ENCODE data around the gene HPS4.

Gene HPS4

GRCh38 chr22:26524870-26525269 lies 41.3 kb upstream of the HPS4 start:
- no peaks in the 10 kb centered on the region for H3K4me1 ChIP-seq (ENCODE audit: insufficient read depth, low read length)
- H3K79me2 ChIP-seq (ENCODE audit: insufficient read depth, low read length) = no peaks in the 10 kb centered on the region
- no peak overlapping the region for H2AFZ ChIP-seq (ENCODE audit: low read depth, low read length)
- TF ChIP-seq CTCF (IDR thresholded peaks at IDR 0.05; ENCODE audit: borderline replicate concordance, extremely low read depth, low read length, poor library complexity, severe bottlenecking) (no peak), EZH2 (IDR thresholded peaks at IDR 0.05; ENCODE audit: borderline replicate concordance, low read depth, low read length, severe bottlenecking) (no peak)
- no peaks in the 10 kb centered on the region for H4K20me1 ChIP-seq (ENCODE audit: insufficient read depth, low read length)
- H3K27me3 ChIP-seq (ENCODE audit: insufficient read depth, low read length, poor library complexity) = no peaks in the 10 kb centered on the region
- no peak overlapping the region for H3K27ac ChIP-seq (ENCODE audit: low read length)
- no peak for DNase-seq
- H3K36me3 ChIP-seq (ENCODE audit: insufficient read depth, low read length) = peaks cover 13% of the 10 kb centered on the region
- no peak overlapping the region for H3K4me2 ChIP-seq (ENCODE audit: insufficient read depth, low read length)
- H3K4me3 ChIP-seq (ENCODE audit: low read depth in 1 of 2, low read length in 2 of 2) = no peak overlapping the region
- no peak overlapping the region for H3K9ac ChIP-seq (ENCODE audit: low read depth, low read length)
- H3K9me3 ChIP-seq (ENCODE audit: insufficient read depth, low read length, severe bottlenecking) = no peaks in the 10 kb centered on the region
- no peak for ATAC-seq (ENCODE audit: insufficient read depth, low read depth)

DNA sequence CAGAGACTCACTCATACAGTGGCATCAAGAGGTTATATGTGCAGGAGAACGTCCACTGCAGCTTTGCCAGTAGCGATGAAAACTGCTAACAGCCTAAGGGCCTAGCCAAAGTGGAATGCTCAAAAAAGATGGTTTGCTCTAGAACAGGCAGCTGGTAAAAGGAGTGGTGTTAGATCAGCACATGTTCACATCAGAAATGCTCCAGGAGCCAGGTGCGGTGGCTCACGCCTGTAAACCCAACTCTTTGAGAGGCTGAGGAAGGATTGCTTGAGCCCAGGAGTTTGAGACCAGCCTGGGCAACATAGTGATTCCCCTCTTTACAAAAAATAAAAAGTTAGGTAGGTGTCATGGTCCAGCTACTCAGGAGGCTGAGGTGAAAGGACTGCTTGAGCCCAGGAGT lies 39.0 kb upstream of the HPS4 start:
- ATAC-seq (ENCODE audit: insufficient read depth, low read depth) (no peak), DNase-seq (no peak)
- Histone ChIP-seq H3K4me1 (ENCODE audit: insufficient read depth, low read length) (peaks cover 6% of the 10 kb centered on the region; the same call in 1 of the 2 replicates), H3K4me2 (ENCODE audit: insufficient read depth, low read length) (no peak overlapping the region), H3K9ac (ENCODE audit: low read depth, low read length) (no peak overlapping the region), H3K36me3 (ENCODE audit: insufficient read depth, low read length) (peaks cover 2% of the 10 kb centered on the region; the same call in 1 of the 2 replicates), H2AFZ (ENCODE audit: low read depth, low read length) (no peak overlapping the region), H3K79me2 (ENCODE audit: insufficient read depth, low read length) (no peaks in the 10 kb centered on the region), H3K27ac (ENCODE audit: low read length) (no peak overlapping the region), H3K27me3 (ENCODE audit: insufficient read depth, low read length, poor library complexity) (no peaks in the 10 kb centered on the region), H3K4me3 (ENCODE audit: low read depth in 1 of 2, low read length in 2 of 2) (no peak overlapping the region), H4K20me1 (ENCODE audit: insufficient read depth, low read length) (no peaks in the 10 kb centered on the region), H3K9me3 (ENCODE audit: insufficient read depth, low read length, severe bottlenecking) (no peaks in the 10 kb centered on the region)
- TF ChIP-seq CTCF (IDR thresholded peaks at IDR 0.05; ENCODE audit: borderline replicate concordance, extremely low read depth, low read length, poor library complexity, severe bottlenecking) (no peak), EZH2 (IDR thresholded peaks at IDR 0.05; ENCODE audit: borderline replicate concordance, low read depth, low read length, severe bottlenecking) (no peak)

DNA sequence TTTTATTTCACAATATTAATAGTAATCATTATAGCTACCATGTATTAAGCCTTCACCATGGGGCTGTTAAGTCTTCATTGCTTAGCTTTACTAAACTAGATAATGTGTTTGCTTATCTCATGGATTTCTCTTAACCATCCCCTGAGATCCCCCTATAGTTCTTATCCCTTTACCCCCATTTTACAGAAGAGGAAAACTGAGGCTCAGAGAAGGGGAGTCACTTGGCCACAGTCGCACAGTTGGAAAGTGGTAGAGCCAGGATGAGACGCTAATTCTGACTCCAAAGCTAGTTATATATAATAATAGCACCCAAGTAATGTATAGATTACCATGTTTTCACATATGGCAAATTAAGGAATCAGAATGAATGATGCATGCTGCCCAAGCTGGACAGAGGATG lies 38.4 kb upstream of the HPS4 start:
- no peaks in the 10 kb centered on the region for H3K79me2 ChIP-seq (ENCODE audit: insufficient read depth, low read length)
- H3K4me1 ChIP-seq (ENCODE audit: insufficient read depth, low read length) = peaks cover 6% of the 10 kb centered on the region; the same call in 1 of the 2 replicates
- no peak overlapping the region for H3K4me2 ChIP-seq (ENCODE audit: insufficient read depth, low read length)
- H3K9me3 ChIP-seq (ENCODE audit: insufficient read depth, low read length, severe bottlenecking) = no peaks in the 10 kb centered on the region
- H4K20me1 ChIP-seq (ENCODE audit: insufficient read depth, low read length) = no peaks in the 10 kb centered on the region
- no peak overlapping the region for H3K9ac ChIP-seq (ENCODE audit: low read depth, low read length)
- no peak for DNase-seq
- no peak overlapping the region for H3K27ac ChIP-seq (ENCODE audit: low read length)
- TF ChIP-seq EZH2 (IDR thresholded peaks at IDR 0.05; ENCODE audit: borderline replicate concordance, low read depth, low read length, severe bottlenecking) = no peak
- no peak for TF ChIP-seq CTCF (IDR thresholded peaks at IDR 0.05; ENCODE audit: borderline replicate concordance, extremely low read depth, low read length, poor library complexity, severe bottlenecking)
- H3K36me3 ChIP-seq (ENCODE audit: insufficient read depth, low read length) = no peaks in the 10 kb centered on the region; the same call in 1 of the 2 replicates
- H2AFZ ChIP-seq (ENCODE audit: low read depth, low read length) = no peak overlapping the region
- ATAC-seq (ENCODE audit: insufficient read depth, low read depth) = no peak
- H3K27me3 ChIP-seq (ENCODE audit: insufficient read depth, low read length, poor library complexity) = no peaks in the 10 kb centered on the region
- H3K4me3 ChIP-seq (ENCODE audit: low read depth in 1 of 2, low read length in 2 of 2) = no peak overlapping the region

DNA sequence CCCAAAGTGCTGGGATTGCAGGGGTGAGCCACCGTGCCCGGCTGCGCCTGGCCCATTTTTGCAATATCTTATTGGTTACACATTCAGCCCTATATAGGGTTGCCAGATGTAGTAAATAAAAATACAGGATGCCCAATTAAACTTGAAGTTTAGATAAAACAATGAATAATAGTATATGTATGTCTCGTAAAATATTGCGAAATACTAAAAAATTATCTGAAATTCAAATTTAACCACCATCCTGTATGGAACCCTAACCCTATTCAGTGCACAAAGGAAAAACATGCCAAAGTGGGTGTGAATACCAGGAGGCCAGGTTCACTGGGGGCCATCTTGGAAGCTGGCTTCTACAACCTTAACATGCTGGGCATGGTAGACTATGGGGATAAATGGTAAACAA lies 33.8 kb upstream of the HPS4 start:
- DNase-seq (no peak), ATAC-seq (ENCODE audit: insufficient read depth, low read depth) (no peak)
- no peaks in the 10 kb centered on the region for H3K27me3 ChIP-seq (ENCODE audit: insufficient read depth, low read length, poor library complexity)
- H3K9me3 ChIP-seq (ENCODE audit: insufficient read depth, low read length, severe bottlenecking) = no peaks in the 10 kb centered on the region
- peaks cover 12% of the 10 kb centered on the region for H3K79me2 ChIP-seq (ENCODE audit: insufficient read depth, low read length)
- H3K4me3 ChIP-seq (ENCODE audit: low read depth in 1 of 2, low read length in 2 of 2) = no peak overlapping the region
- no peaks in the 10 kb centered on the region for H4K20me1 ChIP-seq (ENCODE audit: insufficient read depth, low read length)
- peaks cover 23% of the 10 kb centered on the region for H3K4me1 ChIP-seq (ENCODE audit: insufficient read depth, low read length)
- no peak overlapping the region for H2AFZ ChIP-seq (ENCODE audit: low read depth, low read length)
- H3K36me3 ChIP-seq (ENCODE audit: insufficient read depth, low read length) = no peaks in the 10 kb centered on the region
- H3K9ac ChIP-seq (ENCODE audit: low read depth, low read length) = no peak overlapping the region
- H3K27ac ChIP-seq (ENCODE audit: low read length) = no peak overlapping the region
- no peak overlapping the region for H3K4me2 ChIP-seq (ENCODE audit: insufficient read depth, low read length)
- TF ChIP-seq CTCF (IDR thresholded peaks at IDR 0.05; ENCODE audit: borderline replicate concordance, extremely low read depth, low read length, poor library complexity, severe bottlenecking) (no peak), EZH2 (IDR thresholded peaks at IDR 0.05; ENCODE audit: borderline replicate concordance, low read depth, low read length, severe bottlenecking) (no peak)
